Caco-2 (cell line): ENCODE results near the gene TRPM2. TPM values are rescaled to one million over a fixed set of nuclear protein-coding genes. Genes with fewer than 3 reads are reported as not detected.

Source experiments
- BruUV-seq: library from RNA; stranded (reverse); fragments of 400-500 nt; replicated peaks from 2 replicates; lab custom pipeline; 2021; lab: Mats Ljungman, UMichigan
- CTCF ChIA-PET: fragments of 300-600 bp; sonication (Branson Sonifier 250); formaldehyde crosslinking; loops from one replicate; lab custom pipeline; 2022; ENCODE audit warnings: antibody characterized with exemption; lab: Charles Lee
- POLR2A ChIA-PET: fragments of 300-600 bp; sonication (Branson Sonifier 250); formaldehyde crosslinking; loops from one replicate; lab custom pipeline; 2022; ENCODE audit warnings: antibody characterized with exemption; lab: Charles Lee
- DNase-seq, 2 experiments: peaks; one replicate each; pipeline versions ENCODE4 v3.0.0 to v3.0.0-alpha.2; 2020 to 2022
- H3K27me3 ChIP-seq: replicated peaks from 2 replicates; pipeline ENCODE4 v1.6.0; 2011; ENCODE audit warnings: low read length; ENCODE audit not compliant: control insufficient read depth, insufficient read depth
- H3K36me3 ChIP-seq: 2 replicates; pipeline ENCODE4 v1.5.1; 2011; ENCODE audit warnings: low read length; ENCODE audit not compliant: control insufficient read depth, insufficient read depth
- H3K4me1 ChIP-seq: fragments of 250-450 bp; sonication (Bioruptor Pico); 2 replicates; pipeline ENCODE4 v1.5.1; 2020; ENCODE audit warnings: mild to moderate bottlenecking
- H3K4me3 ChIP-seq: 2 replicates; pipeline ENCODE4 v1.5.1; 2011; ENCODE audit warnings: low read depth, mild to moderate bottlenecking, control low read depth, low read length
- H3K9me3 ChIP-seq: fragments of 250-450 bp; sonication (Bioruptor Pico); 2 replicates; pipeline ENCODE4 v1.5.1; 2020; ENCODE audit warnings: mild to moderate bottlenecking, moderate library complexity
- H3K27ac Mint-ChIP-seq: one replicate; pipeline ENCODE4 v1.8.0; 2022; ENCODE audit warnings: mixed read lengths; ENCODE audit not compliant: unreplicated experiment
- H3K27me3 Mint-ChIP-seq: one replicate; pipeline ENCODE4 v1.8.0; 2022; ENCODE audit warnings: mixed read lengths; ENCODE audit not compliant: insufficient read depth, unreplicated experiment
- H3K36me3 Mint-ChIP-seq: one replicate; pipeline ENCODE4 v1.8.0; 2022; ENCODE audit warnings: mild to moderate bottlenecking, mixed read lengths; ENCODE audit not compliant: insufficient read depth, unreplicated experiment
- H3K4me1 Mint-ChIP-seq: one replicate; pipeline ENCODE4 v1.8.0; 2022; ENCODE audit warnings: low read depth, mixed read lengths; ENCODE audit not compliant: unreplicated experiment
- H3K4me3 Mint-ChIP-seq: one replicate; pipeline ENCODE4 v1.8.0; 2022; ENCODE audit warnings: mild to moderate bottlenecking, moderate library complexity, mixed read lengths; ENCODE audit not compliant: unreplicated experiment
- H3K9me3 Mint-ChIP-seq: one replicate; pipeline ENCODE4 v1.8.0; 2022; ENCODE audit warnings: mixed read lengths; ENCODE audit not compliant: unreplicated experiment
- intact Hi-C: fragments of 100-400 bp; cut with micrococcal nuclease; formaldehyde crosslinking; loops from one replicate; pipeline ENCODE4 v1.10.0; 2022; ENCODE audit not compliant: unreplicated experiment
- total RNA-seq: library from RNA; stranded (reverse); gene quantifications from 2 replicates; pipeline ENCODE4 v1.2.3, GENCODE V29; 2022
- TF ChIP-seq, protein P1 (sequence below), 2 experiments: fragments of 200-600 bp in 1 of 2; IDR thresholded peaks; 1 replicate in 1 of 2; 2 replicates in 1 of 2; pipeline versions ENCODE4 v1.5.1 to v1.8.0; 2011 to 2022; ENCODE audit warnings: antibody characterized with exemption in 1 of 2, control low read depth in 1 of 2, inconsistent platforms in 1 of 2, low read depth in 1 of 2, low read length in 1 of 2, mild to moderate bottlenecking in 1 of 2, moderate library complexity in 1 of 2; ENCODE audit not compliant: insufficient read depth in 1 of 2, severe bottlenecking in 1 of 2, unreplicated experiment in 1 of 2

TRPM2 gene
- total RNA-seq, 1 experiment from 2014 or later = 0.20 TPM

DNA sequence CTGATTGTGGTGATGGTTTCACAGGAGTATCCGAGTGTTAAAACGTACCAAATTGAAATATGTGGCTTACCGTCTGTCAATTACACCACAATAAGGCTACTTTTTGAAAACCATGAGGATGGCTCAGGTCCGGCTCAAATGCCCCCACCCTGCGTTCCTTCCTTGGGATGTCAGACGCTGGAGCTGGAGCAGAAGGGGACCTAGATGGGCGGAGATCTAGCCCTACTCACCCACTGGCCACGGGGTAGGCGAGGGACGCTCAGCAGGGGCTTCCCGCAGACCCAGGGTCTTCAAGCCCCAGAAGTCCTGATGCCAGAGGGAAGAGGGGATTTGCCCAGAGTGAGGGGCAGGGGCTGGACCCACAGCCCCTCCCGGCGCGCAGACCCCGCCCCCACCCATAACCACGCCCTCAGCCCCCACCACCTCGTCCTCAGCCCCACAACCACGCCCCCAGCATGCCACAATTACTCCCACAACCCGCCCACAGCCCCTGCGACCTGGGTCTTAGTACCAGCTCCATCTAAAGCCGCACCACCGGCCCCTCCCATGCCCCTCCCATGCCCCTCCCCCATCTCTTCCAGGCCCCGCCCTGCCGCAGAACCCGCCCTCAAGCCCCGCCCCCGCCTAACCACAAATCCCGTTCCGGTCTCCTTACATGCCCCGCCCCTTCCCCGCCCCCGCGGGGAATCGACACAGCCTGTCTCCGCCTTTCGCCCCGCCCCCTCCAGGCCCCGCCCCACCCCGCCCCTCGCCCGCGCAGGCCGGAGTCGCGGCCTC is 101.5 kb downstream of the TRPM2 start, which contains the start of gene LRRC3:
Gene LRRC3 (plus strand): TSS at position 764 of the 777 bp plus-strand sequence. CDS start 1,135 bp downstream, outside the sequence.
- no TSS peak for BruUV-seq
- Histone ChIP-seq H3K4me3 (peak within 1 kb of the TSS; percentile 63), H3K27me3 (no peaks in the 10 kb centered on the region), H3K36me3 (no peaks in the 10 kb centered on the region), H3K9me3 (no peaks in the 10 kb centered on the region), H3K4me1 (peaks cover 18% of the 10 kb centered on the region)
- H3K4me1 Mint-ChIP-seq = peaks cover 7% of the 10 kb centered on the region
- H3K4me3 Mint-ChIP-seq = peak within 1 kb of the TSS; percentile 71
- intact Hi-C loops = no loop called here
- TF ChIP-seq, protein P1, sequence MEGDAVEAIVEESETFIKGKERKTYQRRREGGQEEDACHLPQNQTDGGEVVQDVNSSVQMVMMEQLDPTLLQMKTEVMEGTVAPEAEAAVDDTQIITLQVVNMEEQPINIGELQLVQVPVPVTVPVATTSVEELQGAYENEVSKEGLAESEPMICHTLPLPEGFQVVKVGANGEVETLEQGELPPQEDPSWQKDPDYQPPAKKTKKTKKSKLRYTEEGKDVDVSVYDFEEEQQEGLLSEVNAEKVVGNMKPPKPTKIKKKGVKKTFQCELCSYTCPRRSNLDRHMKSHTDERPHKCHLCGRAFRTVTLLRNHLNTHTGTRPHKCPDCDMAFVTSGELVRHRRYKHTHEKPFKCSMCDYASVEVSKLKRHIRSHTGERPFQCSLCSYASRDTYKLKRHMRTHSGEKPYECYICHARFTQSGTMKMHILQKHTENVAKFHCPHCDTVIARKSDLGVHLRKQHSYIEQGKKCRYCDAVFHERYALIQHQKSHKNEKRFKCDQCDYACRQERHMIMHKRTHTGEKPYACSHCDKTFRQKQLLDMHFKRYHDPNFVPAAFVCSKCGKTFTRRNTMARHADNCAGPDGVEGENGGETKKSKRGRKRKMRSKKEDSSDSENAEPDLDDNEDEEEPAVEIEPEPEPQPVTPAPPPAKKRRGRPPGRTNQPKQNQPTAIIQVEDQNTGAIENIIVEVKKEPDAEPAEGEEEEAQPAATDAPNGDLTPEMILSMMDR (IDR thresholded peaks at IDR 0.05; ENCODE audit: insufficient read depth in 1 of 2, low read depth in 1 of 2, low read length in 1 of 2, severe bottlenecking in 1 of 2, unreplicated experiment in 1 of 2) = no peak
- H3K9me3 Mint-ChIP-seq = peaks cover 7% of the 10 kb centered on the region
- ChIA-PET CTCF (interaction anchor here (0.7 to 1.1 kb wide), 2 partner anchors 28 to 113 kb away, joined by 3 to 5 read pairs; no protein-coding TSS in a partner anchor), POLR2A (interaction anchor here (0.6 kb wide), 1 partner anchor 486 kb away, joined by 3 read pairs; no protein-coding TSS in a partner anchor)
- H3K27me3 Mint-ChIP-seq = no peaks in the 10 kb centered on the region
- H3K27ac Mint-ChIP-seq = no peak within 1 kb of the TSS
- DNase-seq = peak; percentile 89 to 94
- H3K36me3 Mint-ChIP-seq = no peaks in the 10 kb centered on the region

DNA sequence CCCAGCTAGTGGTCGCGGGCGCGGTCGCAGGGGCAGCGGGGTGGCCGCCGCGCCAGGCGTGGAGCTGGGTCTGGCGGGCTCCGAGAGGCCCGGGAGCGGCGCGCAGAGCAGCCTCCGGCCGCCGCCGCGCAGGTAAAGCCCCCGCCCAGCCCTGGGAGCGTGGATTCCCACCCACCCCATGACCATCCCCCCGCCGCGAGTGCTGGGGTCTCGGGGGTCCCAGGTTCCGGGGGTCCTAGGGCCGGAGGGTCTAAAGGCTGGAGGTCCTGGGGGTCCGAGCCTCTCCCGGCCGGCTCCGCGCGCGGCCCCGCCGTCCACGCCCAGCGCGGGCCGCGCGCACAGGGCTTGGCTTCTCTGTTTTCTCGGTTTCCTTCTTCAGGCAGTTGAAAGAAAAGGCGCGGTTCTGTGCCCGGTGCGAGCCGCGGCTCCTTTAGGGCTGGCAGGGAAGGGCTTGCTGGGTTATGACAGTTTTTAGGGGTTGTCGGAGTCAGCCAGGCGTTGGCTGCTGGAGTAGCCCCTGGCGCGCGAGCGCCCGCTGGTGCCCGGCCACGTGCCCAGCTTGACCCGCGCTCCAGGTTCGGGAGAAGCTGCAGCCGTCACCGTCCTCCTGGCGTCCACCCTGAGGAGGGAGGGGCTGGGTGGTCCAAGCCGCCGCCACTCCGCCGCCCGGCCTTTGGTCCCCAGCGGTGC is 102.2 kb downstream of the TRPM2 start:
- Histone ChIP-seq H3K27me3 (no peaks in the 10 kb centered on the region), H3K4me1 (peaks cover 18% of the 10 kb centered on the region), H3K9me3 (no peaks in the 10 kb centered on the region), H3K36me3 (no peaks in the 10 kb centered on the region), H3K4me3 (peak overlapping the region; percentile 63)
- intact Hi-C loops = no loop called here
- TF ChIP-seq, protein P1 (IDR thresholded peaks at IDR 0.05; ENCODE audit: insufficient read depth in 1 of 2, low read depth in 1 of 2, low read length in 1 of 2, severe bottlenecking in 1 of 2, unreplicated experiment in 1 of 2) = peak in 1 of 2 experiments; percentile 36
- BruUV-seq = no TSS peak
- Mint-ChIP-seq H3K4me1 (peaks cover 7% of the 10 kb centered on the region), H3K27me3 (no peaks in the 10 kb centered on the region), H3K27ac (no peak overlapping the region), H3K36me3 (no peaks in the 10 kb centered on the region), H3K9me3 (peaks cover 7% of the 10 kb centered on the region), H3K4me3 (peak overlapping the region; percentile 71)
- POLR2A ChIA-PET = no interaction called here
- CTCF ChIA-PET = interaction anchor here (1.0 to 1.1 kb wide), 2 partner anchors 113 to 115 kb away, joined by 3 read pairs; no protein-coding TSS in a partner anchor
- DNase-seq = peak; percentile 29 to 34

DNA sequence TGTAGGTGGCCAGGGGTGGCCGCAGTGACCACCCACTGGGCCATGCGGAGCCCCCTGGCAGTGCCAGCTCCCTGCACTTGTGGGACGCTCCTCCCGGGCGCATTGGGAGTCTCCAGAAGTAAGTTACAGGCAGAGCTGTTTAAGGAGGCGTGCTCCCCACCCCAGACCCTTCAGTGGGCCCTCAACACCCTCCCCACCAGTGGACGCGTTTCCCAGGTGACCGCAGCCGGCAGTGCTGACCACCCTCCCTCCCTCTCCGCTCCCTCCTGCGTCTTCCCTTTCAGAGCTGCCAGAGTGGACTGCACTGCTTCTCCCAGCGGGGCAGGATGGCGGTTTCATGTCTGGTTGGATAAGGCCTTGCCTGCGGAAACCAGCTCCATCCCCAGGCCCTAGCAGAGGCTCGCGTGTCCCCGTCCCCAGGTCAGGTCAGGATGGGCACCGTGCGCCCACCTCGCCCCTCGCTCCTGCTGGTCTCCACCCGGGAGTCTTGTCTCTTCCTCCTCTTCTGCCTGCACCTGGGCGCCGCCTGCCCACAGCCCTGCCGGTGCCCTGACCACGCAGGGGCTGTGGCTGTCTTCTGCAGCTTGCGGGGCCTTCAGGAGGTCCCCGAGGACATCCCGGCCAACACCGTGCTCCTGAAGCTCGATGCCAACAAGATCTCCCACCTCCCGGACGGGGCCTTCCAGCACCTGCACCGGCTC is 102.9 kb downstream of the TRPM2 start:
- Histone ChIP-seq H3K9me3 (no peaks in the 10 kb centered on the region), H3K36me3 (no peaks in the 10 kb centered on the region), H3K4me1 (peaks cover 22% of the 10 kb centered on the region), H3K4me3 (peak overlapping the region; percentile 63), H3K27me3 (no peaks in the 10 kb centered on the region)
- POLR2A ChIA-PET = no interaction called here
- peak overlapping the region; percentile 71 for H3K4me3 Mint-ChIP-seq
- CTCF ChIA-PET = interaction anchor here (1.0 to 1.1 kb wide), 2 partner anchors 114 to 116 kb away, joined by 3 read pairs; no protein-coding TSS in a partner anchor
- H3K4me1 Mint-ChIP-seq = peaks cover 7% of the 10 kb centered on the region
- BruUV-seq = no TSS peak
- peaks cover 7% of the 10 kb centered on the region for H3K9me3 Mint-ChIP-seq
- no peaks in the 10 kb centered on the region for H3K36me3 Mint-ChIP-seq
- no peak overlapping the region for H3K27ac Mint-ChIP-seq
- TF ChIP-seq, protein P1 (IDR thresholded peaks at IDR 0.05; ENCODE audit: insufficient read depth in 1 of 2, low read depth in 1 of 2, low read length in 1 of 2, severe bottlenecking in 1 of 2, unreplicated experiment in 1 of 2) = no peak
- intact Hi-C loops = no loop called here
- DNase-seq = peak in 1 of 2 experiments; percentile 29
- no peaks in the 10 kb centered on the region for H3K27me3 Mint-ChIP-seq
